WTC11 (cell line): ENCODE data around the gene ABCA1.

Experiments used
- CBFB ChIP-seq: sonication (generic); formaldehyde crosslinking; IDR thresholded peaks from 2 replicates; pipeline ENCODE4 v1.8.1; 2022; ENCODE audit warnings: mild to moderate bottlenecking, low read depth, missing genetic modification reagents
- ESRRA ChIP-seq: sonication (generic); formaldehyde crosslinking; IDR thresholded peaks from 2 replicates; pipeline ENCODE4 v1.8.1; 2022; ENCODE audit warnings: mild to moderate bottlenecking, missing genetic modification reagents, borderline replicate concordance
- ZNF232 ChIP-seq: sonication (generic); formaldehyde crosslinking; IDR thresholded peaks from 2 replicates; pipeline ENCODE4 v1.8.0; 2022; ENCODE audit warnings: mild to moderate bottlenecking, missing genetic modification reagents
- TF ChIP-seq, protein P1 (sequence below): sonication (generic); formaldehyde crosslinking; IDR thresholded peaks from 2 replicates; pipeline ENCODE4 v1.8.0; 2022; ENCODE audit warnings: mild to moderate bottlenecking, missing genetic modification reagents
- TF ChIP-seq, protein P2 (sequence below): fragments of 200-600 bp; IDR thresholded peaks from 2 replicates; pipeline ENCODE4 v1.8.0; 2022; ENCODE audit warnings: antibody characterized with exemption

DNA sequence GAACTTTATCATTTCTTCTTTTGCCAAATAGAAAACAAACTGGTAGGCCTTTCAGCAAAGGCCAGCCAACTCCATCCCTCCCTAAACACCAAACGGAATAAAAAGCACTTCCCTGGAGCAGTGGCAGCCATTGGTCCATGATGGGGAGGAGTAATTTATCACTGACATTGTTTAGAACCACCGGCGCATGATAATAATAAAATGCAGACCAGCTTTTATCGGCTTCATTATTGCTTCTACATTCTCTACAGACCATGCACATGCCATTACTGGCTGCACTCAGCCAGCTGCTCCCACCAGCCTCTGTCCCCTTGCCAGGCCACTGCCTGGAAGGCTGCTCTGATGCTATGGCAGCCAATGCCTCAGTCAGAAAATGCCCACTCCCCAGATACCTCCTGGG, 45.9 kb downstream of the ABCA1 start:
- TF ChIP-seq, protein P1, sequence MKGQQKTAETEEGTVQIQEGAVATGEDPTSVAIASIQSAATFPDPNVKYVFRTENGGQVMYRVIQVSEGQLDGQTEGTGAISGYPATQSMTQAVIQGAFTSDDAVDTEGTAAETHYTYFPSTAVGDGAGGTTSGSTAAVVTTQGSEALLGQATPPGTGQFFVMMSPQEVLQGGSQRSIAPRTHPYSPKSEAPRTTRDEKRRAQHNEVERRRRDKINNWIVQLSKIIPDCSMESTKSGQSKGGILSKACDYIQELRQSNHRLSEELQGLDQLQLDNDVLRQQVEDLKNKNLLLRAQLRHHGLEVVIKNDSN (CRISPR knock-in tag): no peak
- TF ChIP-seq ZNF232 (CRISPR knock-in tag) (no peak), ESRRA (no peak), CBFB (CRISPR knock-in tag) (no peak)
- TF ChIP-seq, protein P2, sequence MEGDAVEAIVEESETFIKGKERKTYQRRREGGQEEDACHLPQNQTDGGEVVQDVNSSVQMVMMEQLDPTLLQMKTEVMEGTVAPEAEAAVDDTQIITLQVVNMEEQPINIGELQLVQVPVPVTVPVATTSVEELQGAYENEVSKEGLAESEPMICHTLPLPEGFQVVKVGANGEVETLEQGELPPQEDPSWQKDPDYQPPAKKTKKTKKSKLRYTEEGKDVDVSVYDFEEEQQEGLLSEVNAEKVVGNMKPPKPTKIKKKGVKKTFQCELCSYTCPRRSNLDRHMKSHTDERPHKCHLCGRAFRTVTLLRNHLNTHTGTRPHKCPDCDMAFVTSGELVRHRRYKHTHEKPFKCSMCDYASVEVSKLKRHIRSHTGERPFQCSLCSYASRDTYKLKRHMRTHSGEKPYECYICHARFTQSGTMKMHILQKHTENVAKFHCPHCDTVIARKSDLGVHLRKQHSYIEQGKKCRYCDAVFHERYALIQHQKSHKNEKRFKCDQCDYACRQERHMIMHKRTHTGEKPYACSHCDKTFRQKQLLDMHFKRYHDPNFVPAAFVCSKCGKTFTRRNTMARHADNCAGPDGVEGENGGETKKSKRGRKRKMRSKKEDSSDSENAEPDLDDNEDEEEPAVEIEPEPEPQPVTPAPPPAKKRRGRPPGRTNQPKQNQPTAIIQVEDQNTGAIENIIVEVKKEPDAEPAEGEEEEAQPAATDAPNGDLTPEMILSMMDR: no peak
